Measurements from ENCODE around the gene WDR54.

DNA sequence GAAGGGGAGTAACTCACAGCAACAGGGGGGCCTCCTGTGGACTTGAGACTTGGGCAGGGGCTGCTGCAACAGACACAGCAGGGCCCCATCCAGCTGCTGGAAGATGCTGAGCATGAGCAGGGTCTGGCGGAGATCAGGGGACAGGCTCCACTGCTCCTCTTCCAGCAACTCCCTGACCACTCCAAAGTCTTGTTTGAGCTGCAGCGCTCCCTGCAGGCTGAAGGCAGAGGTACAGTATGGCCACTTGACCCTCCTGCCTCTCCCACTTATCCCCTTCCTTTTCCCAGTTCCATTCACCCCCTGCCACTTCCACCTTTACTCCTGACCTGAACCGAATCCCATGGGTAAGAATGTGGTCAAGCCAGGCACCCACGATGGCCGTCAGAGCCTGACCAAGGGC, 53.4 kb downstream of the WDR54 start:
- no peak for TF ChIP-seq EZH2 (IDR thresholded peaks at IDR 0.05; ENCODE audit: low read length, unreplicated experiment)
- TF ChIP-seq, protein P1, sequence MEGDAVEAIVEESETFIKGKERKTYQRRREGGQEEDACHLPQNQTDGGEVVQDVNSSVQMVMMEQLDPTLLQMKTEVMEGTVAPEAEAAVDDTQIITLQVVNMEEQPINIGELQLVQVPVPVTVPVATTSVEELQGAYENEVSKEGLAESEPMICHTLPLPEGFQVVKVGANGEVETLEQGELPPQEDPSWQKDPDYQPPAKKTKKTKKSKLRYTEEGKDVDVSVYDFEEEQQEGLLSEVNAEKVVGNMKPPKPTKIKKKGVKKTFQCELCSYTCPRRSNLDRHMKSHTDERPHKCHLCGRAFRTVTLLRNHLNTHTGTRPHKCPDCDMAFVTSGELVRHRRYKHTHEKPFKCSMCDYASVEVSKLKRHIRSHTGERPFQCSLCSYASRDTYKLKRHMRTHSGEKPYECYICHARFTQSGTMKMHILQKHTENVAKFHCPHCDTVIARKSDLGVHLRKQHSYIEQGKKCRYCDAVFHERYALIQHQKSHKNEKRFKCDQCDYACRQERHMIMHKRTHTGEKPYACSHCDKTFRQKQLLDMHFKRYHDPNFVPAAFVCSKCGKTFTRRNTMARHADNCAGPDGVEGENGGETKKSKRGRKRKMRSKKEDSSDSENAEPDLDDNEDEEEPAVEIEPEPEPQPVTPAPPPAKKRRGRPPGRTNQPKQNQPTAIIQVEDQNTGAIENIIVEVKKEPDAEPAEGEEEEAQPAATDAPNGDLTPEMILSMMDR (conservative IDR thresholded peaks at IDR 0.05; ENCODE audit: low read depth, low read length): peak; percentile 51
